Sciatic nerve (tissue), 2 donors: ENCODE data around the gene LRRC61. TPM values are rescaled to one million over a fixed set of nuclear protein-coding genes. Genes with fewer than 3 reads are reported as not detected.

Source experiments
- ATAC-seq: fragments of 200-7000 bp; cut with Tn5 transposase; one replicate; pipeline ENCODE4 v1.9.1; 2020; ENCODE audit warnings: mild to moderate bottlenecking, moderate library complexity
- DNase-seq: peaks from one replicate; pipeline ENCODE4 v3.0.0-alpha.2; 2020; ENCODE audit warnings: low spot score
- intact Hi-C: fragments of 100-400 bp; cut with DNase I; formaldehyde crosslinking; loops from one replicate; pipeline ENCODE4 v1.14.2; 2022
- total RNA-seq: library from RNA; stranded (reverse); fragmentation: NEBNext Ultra II Directional; extraction: Animal tissue kit (Norgen Biotek cat#: 25700); gene quantifications from one replicate; pipeline ENCODE4 v1.2.1, GENCODE V29; 2021
- donor health status: DM: no; HTN: no; CAD: no.
- donor health status: DM: no; HTN: no; CAD: no.

LRRC61 gene
- total RNA-seq, 1 donor from 2014 or later, result 5.8 TPM

- intact Hi-C loops, result no loop called here
- no peak for DNase-seq
- ATAC-seq, result no peak
Measured at GRCh38 chr7:150363370-150363769, 40.2 kb downstream of the LRRC61 start.

GRCh38 chr7:150363872-150364271, 40.7 kb downstream of the LRRC61 start:
- DNase-seq (no peak), ATAC-seq (no peak)
- intact Hi-C loops, result no loop called here

GRCh38 chr7:150365194-150365593, 42.0 kb downstream of the LRRC61 start:
- intact Hi-C loops, result no loop called here
- ATAC-seq (no peak), DNase-seq (peak; percentile 12)

- intact Hi-C loops, result no loop called here
- no peak for ATAC-seq
- peak; percentile 14 for DNase-seq
Measured at GRCh38 chr7:150365673-150366398, 42.7 kb downstream of the LRRC61 start.

- ATAC-seq, result no peak
- no peak for DNase-seq
- intact Hi-C loops, result no loop called here
Measured at GRCh38 chr7:150367677-150368095, 44.5 kb downstream of the LRRC61 start.

GRCh38 chr7:150368096-150368883, 45.1 kb downstream of the LRRC61 start, which contains the start of gene REPIN1:
TSS of gene REPIN1 (plus strand) at chr7:150368822. CDS start at chr7:150369712, 890 bp downstream.
- peak; percentile 90 for ATAC-seq
- intact Hi-C loops, result no loop called here
- peak; percentile 96 for DNase-seq

- DNase-seq, result peak; percentile 78
- intact Hi-C loops, result no loop called here
- peak; percentile 53 for ATAC-seq
Measured at GRCh38 chr7:150368884-150369747, 46.0 kb downstream of the LRRC61 start.

GRCh38 chr7:150369748-150370501, 46.8 kb downstream of the LRRC61 start:
- ATAC-seq, result no peak

GRCh38 chr7:150370612-150371071, 47.5 kb downstream of the LRRC61 start:
- intact Hi-C loops, result no loop called here
- no peak for ATAC-seq

More at GRCh38 chr7:150369748-150370501, 46.8 kb downstream of the LRRC61 start:
- no peak for DNase-seq
- intact Hi-C loops, result no loop called here

GRCh38 chr7:150371131-150371995, 48.2 kb downstream of the LRRC61 start:
- intact Hi-C loops, result no loop called here
- DNase-seq, result no peak

More at GRCh38 chr7:150370612-150371071, 47.5 kb downstream of the LRRC61 start:
- no peak for DNase-seq

GRCh38 chr7:150371996-150372270, 48.8 kb downstream of the LRRC61 start:
- ATAC-seq (no peak), DNase-seq (no peak)
- intact Hi-C loops, result no loop called here

More at GRCh38 chr7:150371131-150371995, 48.2 kb downstream of the LRRC61 start:
- no peak for ATAC-seq

GRCh38 chr7:150372271-150373048, 49.3 kb downstream of the LRRC61 start:
- no peak for ATAC-seq
- no peak for DNase-seq
- intact Hi-C loops, result no loop called here

GRCh38 chr7:150373049-150373801, 50.1 kb downstream of the LRRC61 start:
- DNase-seq (no peak), ATAC-seq (no peak)
- intact Hi-C loops, result no loop called here

- intact Hi-C loops, result no loop called here
- DNase-seq, result no peak
- ATAC-seq, result no peak
Measured at GRCh38 chr7:150374026-150374425, 50.9 kb downstream of the LRRC61 start.

GRCh38 chr7:150374472-150374871, 51.3 kb downstream of the LRRC61 start:
- DNase-seq, result no peak
- no peak for ATAC-seq
- intact Hi-C loops, result no loop called here
